Measurements from ENCODE around the gene DHFR2.
A peak's percentile ranks its signal among the peaks of the same experiment; 100 is the strongest.
"Not testable (repeated sequence)": the region's sequence is repeated elsewhere in the genome, so short reads cannot be mapped to it uniquely, and the experiment has no call there.

DHFR2 gene

GRCh38 chr3:94065122-94065521 is 2.4 kb upstream of the DHFR2 start:
- DNase-seq: no peak

DNA sequence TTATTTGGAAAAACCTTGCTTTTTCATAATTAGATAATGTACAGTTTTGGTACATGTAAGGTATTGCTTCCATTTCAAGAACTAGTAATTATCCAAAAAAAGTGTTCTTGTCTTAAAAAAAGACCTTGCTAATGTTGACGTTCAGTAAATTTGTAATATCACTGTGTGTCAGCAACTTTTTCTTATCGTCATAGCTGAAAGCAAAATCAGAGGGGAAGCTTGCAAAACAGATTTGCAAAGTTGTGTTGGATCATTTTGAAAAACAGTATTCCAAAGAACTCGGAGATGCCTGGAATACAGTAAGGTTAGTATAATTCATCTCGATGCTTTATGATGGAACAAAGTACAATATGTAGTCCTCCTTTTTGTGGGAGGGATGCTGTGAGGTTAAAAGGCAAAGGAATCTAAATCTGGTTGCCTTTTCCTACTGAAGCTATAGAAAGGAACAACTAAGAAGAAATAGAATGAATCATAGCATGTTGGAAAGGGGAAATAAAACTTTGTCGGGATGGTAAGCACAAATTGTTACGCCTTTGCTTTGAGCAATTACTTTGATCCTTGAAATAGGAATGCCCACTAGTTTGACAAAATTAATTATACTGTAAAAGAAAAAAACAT is 1.6 kb upstream of the DHFR2 start:
- no peak for DNase-seq

DNA sequence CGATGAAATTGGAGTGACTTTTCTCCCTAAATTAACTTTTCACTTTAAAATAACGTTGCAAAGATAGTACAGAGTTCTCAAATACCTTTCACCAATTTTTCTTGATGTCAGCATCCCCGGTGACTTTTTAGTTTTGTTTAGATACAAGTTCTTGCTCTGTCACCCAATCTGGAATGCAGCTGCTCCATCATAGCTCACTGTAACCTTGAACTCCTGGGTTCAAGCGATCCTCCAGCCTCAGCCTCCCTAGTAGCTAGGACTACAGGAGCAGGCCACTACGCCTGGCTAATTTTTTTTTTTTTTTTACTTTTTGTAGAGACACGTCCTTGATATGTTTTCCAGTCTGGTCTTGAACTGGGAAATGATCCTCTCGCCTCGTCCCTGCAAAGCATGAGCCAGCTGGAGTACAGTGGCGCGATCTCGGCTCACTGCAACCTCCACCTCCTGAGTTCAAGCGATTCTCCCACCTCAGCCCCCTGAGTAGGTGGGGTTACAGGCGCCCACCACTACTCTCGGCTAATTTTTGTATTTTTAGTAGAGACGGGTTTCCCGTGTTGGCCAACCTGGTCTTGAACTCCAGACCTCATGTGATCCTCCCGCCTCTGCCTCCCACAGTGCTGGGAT is 892 bp upstream of the DHFR2 start:
- DNase-seq: no peak

DNA sequence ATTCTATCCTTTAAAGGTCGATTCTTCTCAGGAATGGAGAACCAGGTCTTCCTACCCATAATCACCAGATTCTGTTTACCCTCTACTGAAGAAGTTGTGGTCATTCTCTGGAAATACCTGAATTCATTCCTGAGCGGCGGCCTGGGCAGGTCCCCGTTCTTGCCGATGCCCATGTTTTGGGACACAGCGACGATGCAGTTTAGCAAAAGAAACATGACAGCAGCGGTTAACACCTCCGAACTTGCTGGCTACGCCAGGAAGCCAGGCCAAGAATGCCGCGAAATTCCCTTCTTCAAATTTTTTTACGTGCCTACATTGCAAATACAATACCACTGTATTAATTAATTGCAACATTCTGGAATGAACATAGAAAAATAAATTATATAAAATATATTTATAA is 1.4 kb downstream of the DHFR2 start:
- no peak for DNase-seq

DNA sequence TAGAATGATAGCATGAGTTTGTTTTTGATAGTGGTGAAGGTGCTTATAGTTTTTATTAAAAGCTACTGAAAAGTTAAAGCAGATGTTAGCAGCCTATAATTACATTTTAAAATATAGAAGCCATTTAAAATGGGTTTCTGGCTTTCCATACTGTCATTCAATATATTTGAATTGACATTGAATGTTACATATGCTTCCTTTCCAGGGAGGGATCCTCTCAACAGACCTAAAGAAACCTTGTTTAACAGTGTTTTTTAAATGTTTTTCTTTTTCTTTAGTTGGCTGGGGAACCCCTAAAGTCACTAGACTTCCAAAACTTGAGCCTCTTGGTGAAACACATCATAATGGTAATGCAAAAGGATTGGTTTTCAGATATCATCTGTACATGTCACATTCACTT is 12.2 kb downstream of the DHFR2 start:
- DNase-seq: no peak

DNA sequence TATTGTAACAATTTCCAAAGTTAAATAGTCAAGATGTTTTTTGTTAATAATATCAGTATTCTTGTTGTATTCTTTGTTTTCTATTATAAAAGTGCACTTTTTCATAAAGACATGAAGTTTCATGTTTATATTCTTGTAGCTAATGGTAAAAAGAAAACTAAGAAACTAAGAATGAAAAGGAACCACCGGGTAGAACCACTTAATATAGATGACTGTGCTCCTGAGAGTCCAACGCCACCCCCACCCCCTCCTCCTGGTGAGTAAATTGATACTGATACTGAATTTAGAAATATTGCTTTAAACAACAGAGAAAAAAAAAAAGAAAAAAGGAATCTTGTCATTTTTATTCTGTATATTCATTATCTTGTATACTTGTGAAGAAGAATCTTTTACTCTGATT is 13.4 kb downstream of the DHFR2 start:
- no peak for DNase-seq

DNA sequence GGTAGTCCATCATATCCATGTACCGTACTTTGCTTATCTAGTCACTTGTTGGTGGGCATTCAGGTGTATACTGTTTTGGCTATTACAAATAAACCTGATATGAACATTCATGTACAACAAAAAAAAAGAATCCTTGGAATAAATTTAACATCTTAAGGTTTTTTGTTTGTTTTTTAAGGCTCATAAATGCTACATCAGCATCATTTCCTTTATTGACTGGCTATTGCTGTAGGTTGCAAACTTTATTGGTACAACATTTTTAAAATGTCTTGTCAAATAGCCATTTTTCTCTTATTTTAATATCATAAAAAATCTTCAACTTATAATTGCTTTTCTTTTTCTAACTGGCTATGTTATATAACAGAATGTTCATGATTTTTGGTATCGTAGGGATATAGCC is 16.2 kb downstream of the DHFR2 start:
- DNase-seq: no peak

GRCh38 chr3:94044100-94044936 is 18.4 kb downstream of the DHFR2 start:
- DNase-seq: not testable (repeated sequence)

- no peak for DNase-seq
Observed at GRCh38 chr3:94043285-94043684, 19.4 kb downstream of the DHFR2 start.

DNA sequence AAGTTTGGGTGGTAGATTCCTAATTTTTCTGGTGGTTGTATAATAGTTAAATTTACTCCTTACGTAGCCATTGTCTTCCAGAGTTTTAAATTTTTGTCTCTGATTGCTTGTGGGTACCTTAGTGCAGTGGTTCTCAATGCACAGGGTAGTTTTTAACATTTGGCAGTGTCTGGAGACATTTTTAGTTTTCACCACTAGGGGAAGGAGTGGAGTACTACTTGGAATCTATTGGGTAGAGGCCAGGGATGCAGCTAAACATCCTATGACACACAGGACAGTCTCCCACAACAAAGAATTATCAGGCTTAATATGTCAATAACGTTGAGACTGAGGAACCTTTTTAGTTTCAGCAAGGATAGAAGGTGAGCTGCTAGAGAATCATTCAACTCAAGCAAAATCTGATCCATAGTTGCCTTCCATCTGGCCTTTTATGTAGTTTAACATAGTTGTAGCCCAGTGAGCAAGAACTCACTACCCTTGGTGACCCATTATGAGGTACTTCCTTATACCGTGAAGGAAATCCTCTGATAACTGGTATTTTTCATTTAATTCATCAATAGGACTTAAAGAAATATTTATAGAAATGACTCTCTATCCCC is 25.7 kb downstream of the DHFR2 start:
- DNase-seq: peak; percentile 5 to 49

DNA sequence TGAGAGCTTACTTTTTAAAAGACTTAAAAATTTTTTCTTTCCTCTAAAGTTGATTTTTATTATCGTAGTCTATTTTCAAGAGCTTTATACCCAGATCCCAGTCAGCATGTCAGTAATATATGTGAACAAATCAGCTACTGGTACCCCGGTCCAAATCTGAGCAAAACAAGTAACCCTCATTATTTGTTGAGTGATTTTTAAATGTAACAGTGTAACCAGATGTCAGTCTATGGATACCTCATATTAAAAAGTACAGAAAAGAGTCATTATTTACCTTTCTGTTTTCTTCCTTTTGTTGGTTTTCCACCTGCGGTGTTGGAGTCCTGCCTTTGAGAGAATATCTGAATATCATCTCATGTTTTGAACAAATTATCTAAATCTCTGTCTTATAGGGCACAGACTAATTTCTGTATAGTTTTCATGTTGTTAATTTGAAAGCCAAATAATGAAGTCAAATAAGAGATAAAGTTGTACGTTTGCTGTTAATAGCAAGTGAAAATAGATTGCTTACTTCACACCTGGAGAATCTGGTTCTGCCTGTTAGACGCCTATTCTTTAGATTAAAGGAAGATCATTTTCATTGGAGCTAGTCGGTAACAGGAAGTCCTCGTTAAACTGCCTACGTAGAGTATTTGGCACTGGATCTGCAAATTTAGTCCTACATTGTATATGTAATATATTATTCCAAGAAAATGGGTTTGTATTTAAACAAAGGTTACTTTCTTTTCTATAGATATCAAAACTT is 34.5 kb downstream of the DHFR2 start, which contains the start of gene STX19:
STX19 (minus strand) TSS at position 505 of the 745 bp plus-strand sequence. CDS start 13,328 bp downstream, outside the sequence.
- no peak for DNase-seq

DNA sequence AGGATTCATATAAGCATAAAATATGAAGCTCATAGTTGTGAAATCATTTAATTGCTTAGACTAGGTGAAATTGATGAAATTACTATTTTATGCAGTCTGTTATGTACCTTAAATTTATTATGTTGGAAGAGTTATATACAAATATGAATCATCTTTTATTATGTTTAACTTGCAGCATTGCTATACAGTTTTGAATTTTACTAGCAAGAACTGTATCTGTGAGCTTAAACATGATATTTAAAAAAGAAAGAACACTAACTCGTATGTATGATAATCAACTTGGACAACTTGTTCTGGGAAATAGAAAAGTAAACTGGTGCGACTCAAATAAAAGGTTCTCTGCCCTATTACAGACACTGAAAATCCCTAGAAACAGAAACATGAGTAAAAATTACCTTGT is 36.1 kb downstream of the DHFR2 start:
- DNase-seq: no peak

DNA sequence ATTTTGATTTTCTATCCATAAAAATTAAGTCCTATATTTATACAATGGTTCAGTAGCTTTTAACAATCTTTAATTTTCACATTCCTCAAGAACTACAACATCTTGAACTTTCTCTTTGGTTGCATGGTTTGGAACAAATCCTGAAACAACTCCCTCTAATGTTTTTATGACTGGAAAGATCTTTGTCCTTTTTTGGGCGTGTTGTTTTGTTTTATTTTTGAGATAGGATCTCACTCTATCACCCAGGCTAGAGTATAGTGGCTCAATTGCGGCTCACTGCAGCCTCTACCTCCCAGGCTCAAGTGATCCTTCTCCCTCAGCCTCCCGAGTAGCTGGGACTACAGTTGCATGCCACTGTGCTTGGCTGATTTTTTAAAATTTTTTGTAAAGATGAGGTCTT is 38.3 kb downstream of the DHFR2 start:
- no peak for DNase-seq

DNA sequence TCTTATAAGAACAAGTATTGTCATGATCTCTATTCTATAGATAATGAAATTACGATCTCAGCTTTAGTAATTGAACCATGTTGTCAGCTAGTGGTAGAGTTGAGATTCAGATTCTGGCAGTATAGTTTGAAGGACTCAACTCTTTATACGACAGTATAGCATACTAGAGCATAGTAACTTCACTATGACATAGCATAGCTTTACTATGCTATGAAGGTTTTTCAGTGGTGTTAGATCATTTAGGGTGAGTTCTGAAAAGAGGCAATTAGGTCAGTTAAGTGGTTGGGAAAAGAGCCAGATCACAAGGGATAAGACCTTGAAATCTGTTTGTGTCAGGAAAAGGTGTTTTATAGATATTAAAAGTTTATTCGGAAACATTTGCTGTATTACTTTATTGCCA is 42.4 kb downstream of the DHFR2 start:
- no peak for DNase-seq

DNA sequence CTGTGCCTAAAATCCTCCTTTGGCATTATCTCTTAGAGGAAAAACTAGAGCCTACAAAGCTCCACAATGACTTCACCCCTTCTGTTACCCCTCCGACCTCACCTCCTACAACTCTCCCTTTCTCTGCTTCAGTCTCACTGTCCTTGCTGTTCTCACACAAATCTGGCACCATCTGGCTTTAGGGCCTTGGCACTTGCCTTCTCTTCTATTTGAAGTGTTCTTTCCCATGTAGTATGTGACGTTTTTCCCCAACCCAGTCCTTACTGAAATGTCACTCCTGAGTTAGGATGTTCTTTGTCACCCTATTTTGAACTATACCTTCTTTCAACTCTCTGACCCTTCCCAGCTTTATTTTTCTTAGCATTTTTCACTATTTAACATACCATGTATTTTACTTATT is 43.1 kb downstream of the DHFR2 start:
- no peak for DNase-seq

DNA sequence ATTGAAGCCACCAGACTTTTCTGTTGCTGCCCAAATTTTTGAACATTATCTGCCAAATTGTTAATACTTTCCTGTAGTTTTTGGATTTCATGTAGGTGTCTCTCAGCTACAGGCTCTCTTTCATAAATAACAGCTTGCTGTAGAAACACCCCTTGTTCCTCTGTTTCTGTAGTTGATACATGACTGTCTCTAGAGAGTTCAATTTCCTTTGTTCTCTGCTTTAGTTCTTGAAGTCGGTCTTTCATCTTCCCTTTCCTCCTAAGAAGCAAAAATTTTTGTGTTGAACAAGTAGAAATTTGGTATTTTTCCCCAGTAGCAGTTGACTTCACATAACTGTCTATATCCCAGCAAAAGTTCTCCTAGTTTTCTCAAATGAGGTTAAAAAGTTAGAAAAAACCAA is 47.7 kb downstream of the DHFR2 start:
- no peak for DNase-seq

GRCh38 chr3:94012185-94012584 is 50.5 kb downstream of the DHFR2 start:
- DNase-seq: no peak

GRCh38 chr3:94011233-94011711 is 51.4 kb downstream of the DHFR2 start:
- no peak for DNase-seq

GRCh38 chr3:94009608-94010007 is 53.1 kb downstream of the DHFR2 start:
- no peak for DNase-seq

GRCh38 chr3:94008253-94008652 is 54.5 kb downstream of the DHFR2 start:
- no peak for DNase-seq
